Measurements from ENCODE around the gene LDLRAD3.

GRCh38 chr11:35978183-35978582 lies 34.3 kb downstream of the LDLRAD3 start:
- TF ChIP-seq CTCF (IDR thresholded peaks at IDR 0.05): no peak
- no peak for TF ChIP-seq EP300 (IDR thresholded peaks at IDR 0.05; ENCODE audit: low read depth)
- no peak for TF ChIP-seq POLR2A (IDR thresholded peaks at IDR 0.05)
